ENCODE data around the gene PIK3C2B.

PIK3C2B gene

DNA sequence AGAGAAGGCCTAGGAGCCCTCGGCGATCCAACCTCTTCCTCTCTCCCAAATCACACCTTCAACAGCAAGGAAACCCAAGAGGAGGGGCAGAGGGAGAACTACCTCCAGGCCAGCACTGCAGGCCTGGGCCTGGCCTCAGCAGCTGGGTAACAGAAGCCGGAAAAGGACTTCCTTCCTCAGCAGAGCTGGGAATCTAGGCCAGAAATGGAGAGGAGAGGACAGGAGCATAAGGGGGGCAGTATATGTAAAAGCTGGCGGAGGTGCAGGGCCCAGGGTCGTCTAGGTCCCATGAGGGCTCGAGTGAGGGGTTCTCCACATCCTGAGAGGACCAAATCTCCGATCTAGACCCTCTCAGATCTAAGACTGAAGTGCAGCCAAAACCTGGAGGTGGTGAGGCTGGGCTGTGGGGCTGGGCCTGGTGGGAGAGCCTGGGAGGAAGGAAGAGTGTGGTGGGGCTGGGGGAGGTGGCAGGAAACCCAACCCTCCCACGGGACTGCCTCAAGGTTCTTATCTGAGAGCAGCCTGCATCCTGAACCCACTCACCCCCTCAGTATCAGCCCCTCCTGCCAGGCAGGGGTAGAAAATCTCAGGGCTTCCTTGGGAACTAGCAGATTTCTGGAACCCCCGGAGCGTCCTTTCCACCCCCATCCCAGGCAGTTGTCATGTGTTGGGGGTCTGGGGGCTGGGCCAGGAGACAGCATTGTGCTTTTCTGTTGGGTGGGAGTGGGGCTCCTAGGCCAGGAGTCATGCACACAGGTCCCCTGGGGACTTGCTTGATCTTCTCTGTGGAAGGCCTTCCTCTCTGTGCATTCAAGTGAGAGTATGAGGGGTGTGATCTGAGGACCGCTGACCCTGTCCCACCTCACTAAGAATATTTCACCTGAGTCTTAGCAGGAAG lies 33.0 kb downstream of the PIK3C2B start:
- DNase-seq (ENCODE audit: low spot score), result no peak

DNA sequence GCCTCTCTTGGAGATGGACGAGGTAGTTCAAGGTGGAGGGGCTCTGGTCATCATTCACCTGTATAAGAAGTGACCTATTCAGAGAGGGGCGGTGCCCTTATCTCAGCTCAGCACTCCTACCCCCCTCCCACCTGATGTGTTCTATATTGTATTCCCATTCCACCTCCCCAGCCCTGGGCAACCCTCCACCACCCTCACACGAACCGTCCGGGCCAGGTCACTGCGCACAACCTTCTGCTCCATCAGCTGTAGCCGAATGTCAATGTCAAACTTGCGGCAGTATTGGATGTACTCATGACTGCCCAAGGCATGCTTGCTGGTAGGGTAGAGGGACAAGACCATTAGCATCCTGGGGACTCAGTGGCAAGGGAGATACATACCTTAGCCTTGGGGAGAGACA lies 34.3 kb downstream of the PIK3C2B start:
- no peak for DNase-seq (ENCODE audit: low spot score)

DNA sequence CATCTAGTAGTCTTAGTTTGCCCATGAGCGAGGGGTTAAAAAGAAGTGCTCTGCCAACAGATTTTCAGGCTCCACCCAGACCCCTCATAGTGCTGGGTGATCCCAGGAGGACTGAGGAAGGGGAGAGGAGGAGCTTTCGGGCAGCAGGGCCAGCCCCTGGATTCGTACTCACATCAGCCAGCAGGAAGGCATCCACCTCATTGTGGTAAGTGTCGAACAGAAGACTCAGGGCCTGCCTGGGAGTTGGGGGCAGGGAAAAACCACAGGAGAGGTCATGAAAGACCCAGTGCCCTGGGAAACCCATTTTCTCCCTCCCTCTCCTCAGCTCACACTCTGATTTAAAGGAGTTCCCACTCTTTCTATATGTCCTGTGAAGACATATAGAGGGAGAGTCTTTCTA lies 34.9 kb downstream of the PIK3C2B start:
- DNase-seq (ENCODE audit: low spot score), result no peak

DNA sequence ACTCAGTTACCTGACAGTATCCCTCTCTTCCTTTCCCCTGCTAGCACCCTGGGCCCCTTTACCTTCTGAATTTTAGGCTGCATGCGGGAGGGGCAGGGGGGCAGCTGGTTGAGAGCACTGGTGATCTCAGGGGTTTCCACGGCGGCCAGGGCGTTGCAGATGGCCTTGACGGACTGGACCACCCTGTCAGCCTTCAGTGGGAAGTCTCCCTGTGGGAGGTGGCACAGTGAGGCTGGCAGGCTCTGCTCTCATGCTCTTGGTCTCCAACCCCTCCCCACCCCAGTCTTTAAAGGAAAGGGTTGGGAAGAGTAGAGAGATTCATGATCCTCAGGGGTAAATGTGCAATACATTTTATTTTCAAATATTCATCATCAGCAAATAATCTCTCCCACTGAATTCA lies 36.9 kb downstream of the PIK3C2B start:
- no peak for DNase-seq (ENCODE audit: low spot score)

DNA sequence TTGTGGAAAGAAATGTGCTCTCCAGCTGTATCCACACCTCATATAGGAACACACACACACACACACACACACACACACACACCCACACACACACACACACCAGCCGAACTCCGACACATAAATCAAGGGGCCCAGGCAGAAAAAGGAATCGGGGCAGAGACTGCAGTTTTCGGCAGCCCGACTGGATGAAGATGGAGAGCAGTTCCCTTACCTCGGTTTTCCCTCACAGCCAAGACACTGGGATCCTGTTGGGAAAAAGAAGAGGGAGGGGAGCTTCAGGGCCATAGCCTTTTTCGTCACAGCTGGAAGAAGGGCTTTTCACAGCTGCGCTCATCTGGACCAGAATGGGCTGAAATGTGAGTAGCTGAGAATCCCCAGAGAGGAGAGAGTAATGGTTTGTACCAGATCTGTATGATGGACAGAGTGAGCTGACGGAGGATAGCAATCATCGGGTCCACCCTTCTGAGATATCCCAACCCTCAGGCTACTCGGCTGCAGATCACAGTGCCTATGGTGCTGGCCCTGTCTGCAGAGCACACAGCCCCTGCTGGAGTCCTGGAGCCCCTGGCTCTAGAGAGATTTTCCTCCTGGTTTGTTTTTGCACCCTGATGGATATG lies 37.7 kb downstream of the PIK3C2B start:
- no peak for DNase-seq (ENCODE audit: low spot score)

DNA sequence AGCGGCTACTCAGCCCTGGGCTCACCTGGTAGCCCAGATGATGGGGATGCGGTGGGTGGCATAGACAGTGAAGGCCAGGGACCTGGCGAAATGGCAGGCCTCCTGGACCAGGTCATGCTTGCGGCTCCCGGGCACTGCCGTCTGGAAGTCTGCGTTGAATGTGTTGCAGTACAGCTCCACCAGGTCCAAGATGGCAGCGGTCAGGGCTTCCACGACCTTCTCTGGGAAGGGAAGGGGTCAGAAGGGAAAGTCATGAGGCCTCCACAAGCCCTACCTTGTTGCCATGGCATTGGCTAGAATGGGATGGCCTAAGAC lies 38.8 kb downstream of the PIK3C2B start:
- no peak for DNase-seq (ENCODE audit: low spot score)

DNA sequence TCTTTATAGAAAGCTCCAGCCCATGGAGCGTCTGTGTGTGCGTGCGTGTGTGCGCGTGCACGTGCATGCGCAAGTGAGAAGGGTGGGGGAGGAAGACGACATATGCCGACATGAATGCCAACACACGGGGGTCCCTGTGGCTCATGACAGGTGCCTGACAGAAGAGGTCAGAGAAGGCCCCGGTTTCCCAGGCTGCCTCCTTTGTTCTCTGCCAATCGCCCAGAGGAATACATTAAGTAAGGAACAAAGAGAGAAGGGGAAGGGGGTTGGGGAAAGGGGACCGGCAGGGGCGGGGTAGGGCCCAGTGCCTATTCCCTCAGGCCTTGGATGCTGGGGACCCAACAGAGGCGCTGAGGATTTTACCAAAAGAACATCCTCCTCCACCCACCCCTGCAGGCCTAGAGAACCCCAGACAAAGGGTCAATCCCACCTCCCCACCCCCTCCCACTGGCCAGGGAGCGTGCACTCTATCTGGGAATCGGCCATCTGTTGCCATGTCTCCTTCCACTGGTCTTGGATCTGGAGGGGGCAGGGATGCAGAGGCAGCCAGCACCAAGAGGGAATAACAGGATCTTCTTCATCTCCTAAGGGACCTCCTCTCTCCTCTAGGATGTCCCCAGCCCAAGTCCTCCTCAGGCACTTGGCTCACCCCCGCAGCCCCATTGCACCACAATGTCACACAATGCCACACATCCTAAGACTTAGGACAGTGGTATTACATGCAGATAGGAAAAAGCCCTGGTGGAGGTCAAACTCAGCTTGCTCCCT lies 39.4 kb downstream of the PIK3C2B start:
- DNase-seq (ENCODE audit: low spot score), result no peak

DNA sequence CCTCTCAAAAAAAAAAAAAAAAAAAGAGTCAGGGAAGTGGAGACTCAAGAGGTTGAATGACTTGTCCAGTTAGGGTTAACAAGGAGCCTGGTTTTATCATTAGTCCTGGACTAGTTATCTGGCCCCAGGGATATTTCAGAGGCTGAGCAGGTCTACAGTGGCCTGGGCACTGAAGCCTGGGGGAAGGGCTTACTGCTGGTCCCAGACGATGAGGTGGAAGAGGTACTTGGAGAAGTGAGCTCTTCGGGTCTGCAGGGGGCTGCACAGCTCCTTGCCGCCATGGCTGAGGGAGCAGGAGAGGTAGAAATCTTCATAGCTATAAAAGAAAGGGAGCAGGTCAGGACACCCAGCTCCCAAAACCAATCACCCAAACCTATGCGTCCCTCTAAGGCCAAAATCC lies 40.1 kb downstream of the PIK3C2B start:
- DNase-seq (ENCODE audit: low spot score), result no peak

DNA sequence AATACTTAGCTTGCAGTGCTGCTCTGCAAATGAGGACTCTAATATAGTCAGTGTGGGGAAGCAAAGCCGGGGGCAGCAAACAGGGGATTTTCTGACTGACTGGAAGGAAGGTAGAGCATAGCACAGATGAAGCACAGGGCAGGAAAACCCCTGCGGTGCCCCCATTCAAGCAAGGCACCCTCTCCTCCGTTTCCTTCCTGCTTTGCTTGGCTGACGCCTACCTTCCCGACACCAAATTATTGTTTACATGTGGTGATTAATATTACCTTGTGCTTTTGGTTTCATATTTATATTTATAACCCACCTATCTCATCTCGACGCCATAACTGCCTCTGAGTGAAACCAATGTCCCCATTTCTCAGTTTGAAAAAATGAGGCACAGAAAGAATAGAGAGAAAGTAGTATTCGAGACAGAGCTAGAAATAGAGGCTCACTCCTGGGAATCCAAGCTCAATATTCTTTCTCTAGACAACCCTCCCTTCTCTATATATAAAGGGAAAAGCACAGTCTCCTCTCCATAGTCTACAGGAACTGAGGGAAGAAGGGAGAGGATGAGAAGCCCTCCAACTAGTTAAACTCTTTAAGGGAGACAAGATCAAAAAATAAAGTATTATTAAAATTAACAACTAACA lies 41.3 kb downstream of the PIK3C2B start:
- no peak for DNase-seq (ENCODE audit: low spot score)

DNA sequence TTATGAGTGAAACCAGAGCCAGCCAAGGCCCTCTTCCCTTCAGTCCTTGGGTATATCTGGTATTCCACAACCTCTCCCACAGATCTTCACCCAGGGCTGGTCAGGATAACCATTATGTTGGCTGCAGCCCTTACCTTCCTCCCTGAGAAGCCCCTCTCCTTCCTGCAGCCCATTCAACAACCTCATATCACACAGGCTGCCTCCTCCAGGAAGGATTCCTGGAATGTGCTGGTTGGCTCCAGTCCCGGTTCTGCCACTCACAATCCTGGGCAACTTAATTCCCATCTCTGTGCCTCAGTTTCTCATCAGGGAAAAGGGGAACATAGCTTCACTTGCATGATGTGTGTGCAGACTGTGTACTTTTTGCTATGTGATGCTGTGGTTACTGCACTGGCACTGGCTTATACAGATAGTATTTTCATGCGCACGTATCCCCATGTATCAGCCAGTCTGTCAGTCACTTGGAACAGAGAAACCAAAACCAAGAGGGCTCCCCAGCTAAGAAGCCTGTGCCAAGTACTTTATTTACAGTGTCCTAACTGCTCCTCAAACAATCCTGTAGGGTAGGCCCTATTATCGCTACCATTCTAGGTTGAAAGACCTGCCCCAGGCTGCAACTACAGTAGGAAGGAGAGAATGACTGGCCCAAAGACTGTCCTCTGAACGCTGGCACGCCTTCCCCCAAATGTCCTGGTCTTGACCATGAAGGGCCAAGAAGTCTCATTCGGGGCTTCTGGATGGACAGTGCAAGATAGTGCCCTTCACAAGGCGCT lies 43.1 kb downstream of the PIK3C2B start:
- no peak for DNase-seq (ENCODE audit: low spot score)

DNA sequence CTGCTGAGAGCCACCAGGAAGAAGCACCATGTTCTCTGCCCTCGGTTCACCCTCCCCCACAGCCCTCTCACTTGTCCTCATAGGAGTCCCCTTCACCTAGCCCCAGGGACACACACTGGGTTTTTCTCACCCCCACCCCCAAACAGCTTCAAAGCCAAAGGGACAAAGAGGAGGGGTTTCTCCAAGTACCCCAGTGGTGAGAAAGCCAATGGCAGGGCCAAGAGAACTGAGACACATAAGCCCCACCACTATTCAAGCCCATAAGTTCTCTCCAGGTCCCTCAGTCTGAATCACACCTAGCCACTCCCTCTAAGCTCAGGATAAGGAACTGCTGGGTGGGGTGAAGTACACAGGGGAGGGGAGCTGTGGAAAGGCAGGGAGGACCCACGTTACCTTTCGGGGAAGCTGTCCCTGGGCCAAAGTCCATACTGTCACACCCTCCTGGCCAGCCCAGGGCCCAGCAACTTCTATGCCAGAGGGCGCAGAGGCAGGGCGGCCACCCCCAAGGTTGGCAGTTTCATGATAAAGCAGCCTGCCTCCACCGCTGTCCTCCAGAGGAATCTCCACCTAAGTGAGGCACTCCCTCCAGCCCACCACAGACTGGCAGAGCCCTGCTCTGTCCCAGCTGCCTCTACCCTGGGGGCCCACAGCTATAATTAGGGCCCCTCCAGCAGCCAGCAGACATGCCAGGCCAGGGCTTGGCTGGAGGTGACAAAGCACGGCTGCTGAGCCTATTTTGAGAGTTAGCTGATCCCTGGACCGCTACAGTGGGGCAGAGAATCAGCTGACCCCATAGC lies 43.9 kb downstream of the PIK3C2B start:
- DNase-seq (ENCODE audit: low spot score), result peak; percentile 21

DNA sequence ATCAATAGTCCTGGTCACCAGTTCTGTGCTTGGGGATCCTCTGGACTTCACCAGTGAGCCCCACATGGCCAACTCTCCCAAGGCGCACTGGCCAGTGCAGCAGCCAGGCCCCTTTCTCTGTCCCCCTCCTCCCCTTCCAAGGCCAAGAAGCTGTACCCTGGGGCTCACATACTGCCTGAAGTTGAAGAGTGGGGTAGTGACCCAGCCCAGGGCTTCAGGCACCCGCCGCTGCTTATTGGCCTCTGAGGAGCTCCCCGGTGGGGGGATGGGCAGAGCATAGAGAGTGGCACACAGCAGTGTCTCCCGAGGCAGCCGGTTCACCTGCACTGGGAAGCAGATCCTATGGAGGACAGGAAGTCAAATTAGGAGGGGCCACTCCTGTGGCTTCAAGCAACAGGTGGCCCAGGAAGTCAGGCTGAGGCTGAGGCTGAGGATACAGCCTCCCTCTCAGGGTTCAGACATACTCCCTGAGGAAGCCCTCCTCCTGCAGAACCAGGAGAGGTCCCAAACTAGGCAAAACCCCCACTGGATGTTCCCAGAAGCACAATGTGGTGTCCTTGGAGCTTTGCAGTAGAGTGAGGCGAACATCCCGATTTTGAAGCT lies 44.8 kb downstream of the PIK3C2B start:
- DNase-seq (ENCODE audit: low spot score), result no peak

DNA sequence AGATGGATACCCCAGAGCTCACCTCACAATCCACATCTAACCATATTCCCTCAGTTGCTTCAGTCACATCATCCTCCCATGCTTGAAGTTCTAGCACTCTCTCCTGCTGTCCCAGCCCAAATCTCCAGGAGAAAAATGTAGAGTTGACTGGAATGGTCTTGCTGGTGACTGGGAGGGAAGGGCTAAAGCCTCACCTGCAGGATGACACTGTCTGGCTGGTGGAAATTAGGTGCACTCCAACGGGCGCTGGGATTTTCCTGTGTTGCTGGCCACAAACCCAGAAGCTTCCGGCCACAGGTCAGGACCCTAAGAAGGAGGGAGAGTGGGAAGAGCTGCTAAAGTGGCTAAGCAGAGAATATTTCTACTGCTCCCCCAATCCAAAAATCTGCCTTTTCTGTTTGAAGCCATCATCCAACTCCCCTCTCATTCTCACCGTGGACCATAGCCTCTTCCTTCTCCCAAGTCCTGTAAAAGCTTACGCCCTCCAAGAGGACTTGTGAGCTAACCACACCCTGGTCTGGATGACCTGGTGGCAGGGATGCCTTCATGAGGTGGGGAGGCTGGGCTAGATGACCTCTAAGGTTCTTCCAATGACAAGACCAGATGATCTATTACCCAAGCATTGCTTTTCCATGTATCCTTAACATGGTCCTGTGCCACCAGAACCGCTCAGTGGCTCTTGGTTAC lies 45.5 kb downstream of the PIK3C2B start:
- DNase-seq (ENCODE audit: low spot score), result no peak

DNA sequence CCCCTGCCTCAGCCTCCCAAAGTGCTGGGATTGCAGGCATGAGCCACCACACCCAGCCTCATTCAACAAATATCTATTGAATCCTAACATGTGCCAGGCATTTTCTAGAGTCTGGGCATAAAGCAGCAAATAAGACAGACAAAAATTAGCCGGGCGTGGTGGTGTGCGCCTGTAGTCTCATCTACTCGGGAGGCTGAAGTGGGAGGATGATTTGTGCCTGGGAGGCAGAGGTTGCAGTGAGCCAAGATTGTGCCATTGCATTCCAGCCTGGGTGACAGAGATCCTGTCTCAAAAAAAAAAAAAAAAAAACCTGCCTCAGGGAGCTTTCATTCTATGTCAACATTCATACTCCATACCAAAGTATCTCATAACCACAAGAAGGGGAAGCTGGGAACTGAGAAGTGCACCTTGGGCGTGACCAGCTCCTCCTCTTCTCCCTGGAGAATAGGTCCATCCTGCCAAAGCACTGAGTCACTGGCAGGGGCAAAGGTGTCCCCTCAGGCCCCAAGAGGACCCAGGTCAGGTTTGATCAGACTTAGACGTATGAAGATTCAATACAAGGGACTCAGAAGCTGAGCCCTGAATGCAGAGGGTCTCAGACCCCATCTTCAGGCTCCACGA lies 46.2 kb downstream of the PIK3C2B start:
- DNase-seq (ENCODE audit: low spot score), result peak; percentile 75

DNA sequence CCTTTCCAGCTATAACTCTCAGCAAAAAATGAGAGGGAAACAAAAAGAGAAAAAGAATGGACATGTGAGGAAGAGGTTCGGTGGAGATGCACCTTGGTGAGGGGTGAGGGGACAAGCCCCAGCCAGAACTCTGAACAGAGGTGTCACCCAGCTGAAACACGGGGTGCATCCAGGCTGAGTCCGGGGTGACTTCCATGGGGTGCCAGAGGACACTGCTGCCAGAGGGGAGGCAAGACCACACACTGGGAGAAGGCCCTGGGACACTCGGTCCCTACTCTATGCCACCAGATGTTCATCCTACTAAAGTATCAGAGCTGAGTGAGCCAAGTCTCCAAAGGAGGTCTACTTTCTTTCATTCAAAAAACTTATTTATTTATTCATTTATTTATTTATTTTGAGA lies 46.9 kb downstream of the PIK3C2B start:
- DNase-seq (ENCODE audit: low spot score), result no peak

DNA sequence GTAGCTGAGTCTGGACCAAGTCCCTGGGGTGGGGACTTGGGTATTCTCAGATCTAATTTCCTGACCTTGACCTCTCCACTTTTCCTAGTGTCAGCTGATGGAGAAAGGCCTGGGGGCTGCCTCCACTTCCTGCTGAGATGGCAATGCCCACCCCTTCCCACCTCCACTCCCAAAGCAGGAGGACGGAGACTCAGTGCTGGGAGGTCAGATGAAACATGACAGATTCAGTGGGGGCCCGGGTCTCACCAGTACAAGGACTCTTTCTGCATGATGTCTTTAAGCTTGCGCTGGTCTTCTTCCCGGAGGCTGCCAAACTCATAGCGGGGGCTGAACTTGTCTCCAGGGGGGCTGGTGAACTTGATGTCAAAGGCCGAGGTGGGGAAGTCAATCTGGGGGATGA lies 47.4 kb downstream of the PIK3C2B start:
- no peak for DNase-seq (ENCODE audit: low spot score)

DNA sequence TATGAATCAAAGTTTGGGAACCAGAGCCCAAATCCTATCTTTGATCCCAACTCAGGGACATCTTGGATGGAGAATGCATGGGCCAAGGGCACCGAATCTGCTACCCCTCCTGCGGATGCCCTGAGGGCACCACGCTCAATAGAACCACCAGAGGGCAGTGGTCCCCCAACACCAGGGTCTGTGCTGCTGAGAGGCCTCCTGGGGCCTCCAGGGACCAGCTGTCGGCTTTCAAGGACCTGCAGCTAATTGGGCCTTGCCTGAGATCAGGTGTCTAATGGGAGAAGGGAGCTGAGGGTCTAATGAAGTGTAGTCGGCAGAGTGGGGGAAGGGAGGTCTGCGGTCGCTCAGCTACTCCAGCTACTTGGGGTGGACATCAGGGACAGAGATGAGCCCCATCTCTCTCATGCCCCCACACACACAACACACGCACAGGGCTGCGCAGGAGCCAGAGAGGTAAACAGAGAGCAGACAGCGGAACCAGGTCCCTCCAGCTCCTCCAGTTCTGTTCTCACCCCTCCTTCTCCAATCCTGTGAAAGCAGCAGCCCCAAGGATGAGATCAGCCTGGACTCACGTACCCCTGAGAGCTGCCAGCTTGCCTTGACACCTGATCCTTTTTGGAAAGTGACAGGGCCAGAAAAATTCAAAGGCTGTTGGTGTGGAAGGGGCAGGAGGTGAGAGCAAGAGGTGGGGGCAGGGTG lies 48.0 kb downstream of the PIK3C2B start:
- DNase-seq (ENCODE audit: low spot score), result peak; percentile 59

DNA sequence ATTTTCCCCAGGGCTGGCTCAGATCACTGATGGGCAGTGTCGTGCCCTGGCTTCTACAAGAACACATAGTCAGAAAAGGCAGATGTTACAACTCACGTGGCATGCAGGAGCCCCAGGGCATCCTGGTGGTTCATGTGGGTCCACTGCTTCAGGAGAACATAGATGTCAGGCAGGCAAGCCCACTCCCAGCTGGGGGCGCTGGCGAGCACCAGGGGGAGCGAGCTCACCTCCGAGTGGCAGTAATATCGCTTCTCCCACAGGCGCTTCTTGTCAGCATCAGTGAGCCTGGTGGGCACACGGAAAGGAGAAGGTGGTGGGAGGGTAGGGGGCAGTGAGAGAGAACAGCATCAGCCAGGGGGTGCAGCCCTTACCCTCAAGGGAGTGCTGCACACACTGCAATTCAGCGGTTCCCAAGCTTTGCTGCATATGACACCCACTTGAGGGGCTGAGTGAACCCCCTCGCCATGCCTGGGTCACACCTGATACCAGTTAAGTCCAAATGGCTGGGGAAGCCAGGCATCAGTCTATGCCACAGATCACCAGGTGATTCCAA lies 48.7 kb downstream of the PIK3C2B start:
- DNase-seq (ENCODE audit: low spot score), result peak; percentile 21

Data from kidney tubule cell (primary cell).